HepG2 (cell line): ENCODE results near the gene DPH1. TPM values are rescaled to one million over a fixed set of nuclear protein-coding genes. Genes with fewer than 3 reads are reported as not detected.

ENCODE experiments used
- CHD4 ChIP-seq: fragments of 200-600 bp; sonication (generic); IDR thresholded peaks from 2 replicates; pipeline ENCODE4 v1.7.0; 2017; ENCODE audit warnings: mild to moderate bottlenecking, low read length, borderline replicate concordance
- DNMT3B ChIP-seq: conservative IDR thresholded peaks from 2 replicates; pipeline ENCODE4 v1.6.1; 2016; ENCODE audit warnings: missing biosample characterization, control low read depth
- HDAC1 ChIP-seq: sonication (generic); formaldehyde crosslinking; IDR thresholded peaks from 2 replicates; pipeline ENCODE4 v1.5.1; 2020; ENCODE audit warnings: mild to moderate bottlenecking, missing genetic modification reagents
- MXD4 ChIP-seq: IDR thresholded peaks from 2 replicates; pipeline ENCODE4 v1.6.1; 2016; ENCODE audit warnings: mild to moderate bottlenecking, missing biosample characterization, missing genetic modification reagents
- PITX1 ChIP-seq: sonication (generic); formaldehyde crosslinking; IDR thresholded peaks from 2 replicates; pipeline ENCODE4 v1.5.1; 2020; ENCODE audit warnings: mild to moderate bottlenecking, missing genetic modification reagents
- POLR2AphosphoS5 ChIP-seq: IDR thresholded peaks from 2 replicates; pipeline ENCODE4 v1.6.1; 2012; ENCODE audit warnings: low read depth, low read length
- SP140L ChIP-seq: sonication (generic); formaldehyde crosslinking; IDR thresholded peaks from 2 replicates; pipeline ENCODE4 v1.4.0; 2020; ENCODE audit warnings: missing genetic modification reagents, borderline replicate concordance
- YEATS2 ChIP-seq: sonication (generic); formaldehyde crosslinking; IDR thresholded peaks from 2 replicates; pipeline ENCODE4 v1.4.0; 2020; ENCODE audit warnings: missing genetic modification reagents, borderline replicate concordance
- YY1 ChIP-seq: IDR thresholded peaks from 2 replicates; pipeline ENCODE4 v1.6.1; 2011; ENCODE audit warnings: low read length, low read depth, moderate library complexity, mild to moderate bottlenecking; ENCODE audit not compliant: insufficient read depth, insufficient replicate concordance
- ZBTB10 ChIP-seq: sonication (generic); formaldehyde crosslinking; IDR thresholded peaks from 2 replicates; pipeline ENCODE4 v1.4.0; 2020; ENCODE audit warnings: missing genetic modification reagents, borderline replicate concordance
- ZBTB21 ChIP-seq: sonication (generic); formaldehyde crosslinking; IDR thresholded peaks from 2 replicates; pipeline ENCODE4 v1.4.0; 2020; ENCODE audit warnings: missing genetic modification reagents
- ZFP1 ChIP-seq: IDR thresholded peaks from 2 replicates; pipeline ENCODE4 v1.6.1; 2016
- ZFP41 ChIP-seq: sonication (generic); formaldehyde crosslinking; IDR thresholded peaks from 2 replicates; pipeline ENCODE4 v1.4.0; 2020; ENCODE audit warnings: mild to moderate bottlenecking, missing genetic modification reagents, borderline replicate concordance
- ZFP62 ChIP-seq: sonication (generic); formaldehyde crosslinking; IDR thresholded peaks from 2 replicates; pipeline ENCODE4 v1.4.0; 2020; ENCODE audit warnings: missing genetic modification reagents
- ZNF512B ChIP-seq: sonication (generic); formaldehyde crosslinking; IDR thresholded peaks from 2 replicates; pipeline ENCODE4 v1.5.1; 2020; ENCODE audit warnings: missing genetic modification reagents, mild to moderate bottlenecking, borderline replicate concordance
- ZNF558 ChIP-seq: sonication (generic); formaldehyde crosslinking; IDR thresholded peaks from 2 replicates; pipeline ENCODE4 v1.9.0; 2022; ENCODE audit warnings: mild to moderate bottlenecking, missing genetic modification reagents, borderline replicate concordance
- ZNF563 ChIP-seq: sonication (generic); formaldehyde crosslinking; IDR thresholded peaks from 2 replicates; pipeline ENCODE4 v1.8.0; 2022; ENCODE audit warnings: mild to moderate bottlenecking, moderate library complexity, missing genetic modification reagents
- ZNF644 ChIP-seq: IDR thresholded peaks from 2 replicates; pipeline ENCODE4 v1.6.1; 2016; ENCODE audit warnings: low read depth
- ZNF772 ChIP-seq: sonication (generic); formaldehyde crosslinking; IDR thresholded peaks from 2 replicates; pipeline ENCODE4 v1.5.0; 2020; ENCODE audit warnings: mild to moderate bottlenecking, missing genetic modification reagents
- ZNF839 ChIP-seq: sonication (generic); formaldehyde crosslinking; IDR thresholded peaks from 2 replicates; pipeline ENCODE4 v1.4.0; 2020; ENCODE audit warnings: missing genetic modification reagents, mild to moderate bottlenecking, borderline replicate concordance
- ZSCAN12 ChIP-seq: sonication (generic); formaldehyde crosslinking; IDR thresholded peaks from 2 replicates; pipeline ENCODE4 v1.9.0; 2021; ENCODE audit warnings: mild to moderate bottlenecking, missing genetic modification reagents
- polyA plus RNA-seq, 8 experiments: library from polyadenylated mRNA; depleted of rRNA in 3 of 8; stranded (reverse) in 7 of 8; unstranded in 1 of 8; fragments of >200 nt; fragmentation: Illumina TruSeq in 4 of 8; extraction: Trizol in 4 of 8; gene quantifications; 2 replicates each; pipeline versions ENCODE4 v1.2.1 to v1.2.3, GENCODE V29; 2011 to 2016; ENCODE audit warnings: low read depth in 4 of 8, missing spikeins in 1 of 8, mixed read lengths in 1 of 8; ENCODE audit not compliant: insufficient read depth in 1 of 8
- total RNA-seq, 5 experiments: library from RNA; depleted of rRNA; stranded (reverse); fragments of >200 nt; fragmentation: Illumina TruSeq; extraction: Trizol; gene quantifications; 2 replicates each; pipeline ENCODE4 v1.2.3, GENCODE V29; 2016; ENCODE audit warnings: low read depth in 1 of 5
- TF ChIP-seq, protein P1 (sequence below): sonication (generic); formaldehyde crosslinking; IDR thresholded peaks from 2 replicates; pipeline ENCODE4 v1.5.0; 2020; ENCODE audit warnings: mild to moderate bottlenecking, missing genetic modification reagents

Gene DPH1
- total and polyA plus RNA-seq, 2 of the 13 experiments (the other 11 are each of a cell fraction or from before 2014, with no cell fraction given), result 25.3 to 42.8 TPM

GRCh38 chr17:2029911-2030778 is at the start of gene DPH1 (continued):
- TF ChIP-seq PITX1, result peak; percentile 46; the same call in 1 of the 2 replicates
- 0 out of 2 replicates have a peak, but pooled peaks have one; percentile 66 for TF ChIP-seq ZSCAN12 (CRISPR knock-in tag)
- TF ChIP-seq ZNF839 (CRISPR knock-in tag), result peak; percentile 81; the same call in 1 of the 2 replicates
- TF ChIP-seq DNMT3B (CRISPR knock-in tag), result peak; percentile 66; the same call in 1 of the 2 replicates
- no peak for TF ChIP-seq ZBTB21
- peak; percentile 61 for TF ChIP-seq ZFP1 (CRISPR knock-in tag)
- TF ChIP-seq SP140L (CRISPR knock-in tag), result peak; percentile 22; the same call in 1 of the 2 replicates
- TF ChIP-seq MXD4, result peak; percentile 99
- TF ChIP-seq ZNF772, result peak; percentile 74
- TF ChIP-seq ZNF563 (CRISPR knock-in tag), result peak; percentile 44; the same call in 1 of the 2 replicates
- TF ChIP-seq, protein P1, sequence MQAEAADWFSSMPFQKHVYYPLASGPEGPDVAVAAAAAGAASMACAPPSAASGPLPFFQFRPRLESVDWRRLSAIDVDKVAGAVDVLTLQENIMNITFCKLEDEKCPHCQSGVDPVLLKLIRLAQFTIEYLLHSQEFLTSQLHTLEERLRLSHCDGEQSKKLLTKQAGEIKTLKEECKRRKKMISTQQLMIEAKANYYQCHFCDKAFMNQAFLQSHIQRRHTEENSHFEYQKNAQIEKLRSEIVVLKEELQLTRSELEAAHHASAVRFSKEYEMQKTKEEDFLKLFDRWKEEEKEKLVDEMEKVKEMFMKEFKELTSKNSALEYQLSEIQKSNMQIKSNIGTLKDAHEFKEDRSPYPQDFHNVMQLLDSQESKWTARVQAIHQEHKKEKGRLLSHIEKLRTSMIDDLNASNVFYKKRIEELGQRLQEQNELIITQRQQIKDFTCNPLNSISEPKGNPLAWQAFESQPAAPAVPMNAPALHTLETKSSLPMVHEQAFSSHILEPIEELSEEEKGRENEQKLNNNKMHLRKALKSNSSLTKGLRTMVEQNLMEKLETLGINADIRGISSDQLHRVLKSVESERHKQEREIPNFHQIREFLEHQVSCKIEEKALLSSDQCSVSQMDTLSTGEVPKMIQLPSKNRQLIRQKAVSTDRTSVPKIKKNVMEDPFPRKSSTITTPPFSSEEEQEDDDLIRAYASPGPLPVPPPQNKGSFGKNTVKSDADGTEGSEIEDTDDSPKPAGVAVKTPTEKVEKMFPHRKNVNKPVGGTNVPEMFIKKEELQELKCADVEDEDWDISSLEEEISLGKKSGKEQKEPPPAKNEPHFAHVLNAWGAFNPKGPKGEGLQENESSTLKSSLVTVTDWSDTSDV, result no peak
- TF ChIP-seq POLR2AphosphoS5, result peak; percentile 71
- TF ChIP-seq YY1, result peak; percentile 95
- TF ChIP-seq ZBTB10 (CRISPR knock-in tag), result no peak
- no peak for TF ChIP-seq ZFP62 (CRISPR knock-in tag)
- TF ChIP-seq ZNF512B (CRISPR knock-in tag), result no peak
- no peak for TF ChIP-seq ZFP41 (CRISPR knock-in tag)
- TF ChIP-seq CHD4, result no peak
- peak; percentile 99 for TF ChIP-seq HDAC1 (CRISPR knock-in tag)
- peak; percentile 83; the same call in 1 of the 2 replicates for TF ChIP-seq YEATS2
- 0 out of 2 replicates have a peak, but pooled peaks have one; percentile 72 for TF ChIP-seq ZNF558 (CRISPR knock-in tag)
- no peak for TF ChIP-seq ZNF644 (CRISPR knock-in tag)
